Small intestine (tissue), 7 donors: ENCODE measurements around the gene TMEM62. TPM values are rescaled to one million over a fixed set of nuclear protein-coding genes. Genes with fewer than 3 reads are reported as not detected.
"Not testable (repeated sequence)": the region's sequence is repeated elsewhere in the genome, so short reads cannot be mapped to it uniquely, and the experiment has no call there.

Experiments used
- DNase-seq, 2 donors: peaks; one replicate each; pipeline versions ENCODE4 v3.0.0 to v3.0.0-alpha.2; 2013
- FAIRE-seq: peaks from 2 replicates; lab custom pipeline; 2012; peaks lifted over from hg19 to GRCh38; lab: Jason Lieb, UNC
- H3K27ac ChIP-seq, 3 donors: one replicate each; pipeline ENCODE4 v1.5.1; 2013; ENCODE audit warnings: low read length in 2 of 3, mild to moderate bottlenecking in 2 of 3, control low read depth in 1 of 3, inconsistent platforms in 1 of 3, low read depth in 1 of 3, moderate library complexity in 1 of 3
- H3K27me3 ChIP-seq, 3 donors: one replicate each; pipeline ENCODE4 v1.6.1; 2013; ENCODE audit warnings: low read length in 3 of 3, inconsistent platforms in 1 of 3; ENCODE audit not compliant: control insufficient read depth in 3 of 3, insufficient read depth in 3 of 3
- H3K36me3 ChIP-seq, 3 donors: one replicate each; pipeline ENCODE4 v1.6.1; 2013; ENCODE audit warnings: low read length in 3 of 3, inconsistent platforms in 1 of 3, low read depth in 1 of 3, mild to moderate bottlenecking in 1 of 3, moderate library complexity in 1 of 3; ENCODE audit not compliant: control insufficient read depth in 3 of 3, insufficient read depth in 2 of 3
- H3K4me1 ChIP-seq, 3 donors: one replicate each; pipeline ENCODE4 v1.6.1; 2013; ENCODE audit warnings: low read length in 2 of 3, inconsistent platforms in 1 of 3, low read depth in 1 of 3, mild to moderate bottlenecking in 1 of 3, moderate library complexity in 1 of 3; ENCODE audit not compliant: control insufficient read depth in 3 of 3, insufficient read depth in 2 of 3
- H3K4me3 ChIP-seq, 3 donors: one replicate each; pipeline ENCODE4 v1.5.1; 2013; ENCODE audit warnings: low read length in 3 of 3, control low read depth in 1 of 3, inconsistent platforms in 1 of 3, low read depth in 1 of 3, mild to moderate bottlenecking in 1 of 3, moderate library complexity in 1 of 3
- H3K9me3 ChIP-seq, 2 donors: one replicate each; pipeline ENCODE4 v1.6.1; 2013; ENCODE audit warnings: low read depth in 1 of 2, low read length in 1 of 2; ENCODE audit not compliant: control insufficient read depth in 2 of 2, insufficient read depth in 1 of 2
- WGBS, 3 donors: extraction: QIAGEN DNeasy Blood & Tissue Kit; methylation state at CpG; one replicate each; pipeline ENCODE4 v1.1.7; 2013; 5-methylcytosine and 5-hydroxymethylcytosine counted together
- polyA plus RNA-seq, 4 donors: library from polyadenylated mRNA; stranded (reverse) in 3 of 4; unstranded in 1 of 4; fragments of 200-250 nt in 3 of 4; fragments of 120-200 nt in 1 of 4; gene quantifications; one replicate each; pipeline versions ENCODE4 v1.2.1 to v1.2.3, GENCODE V29; 2013
- donor health status: healthy with polysubstance abuse.
- donor health status: control.
- donor health status: control.
- donor health status: Bipolar disorder and iron deficiency.
- donor health status: healthy.

Gene TMEM62
- polyA plus RNA-seq, 4 donors = 21.3 to 36.6 (median 30.3) TPM

DNA sequence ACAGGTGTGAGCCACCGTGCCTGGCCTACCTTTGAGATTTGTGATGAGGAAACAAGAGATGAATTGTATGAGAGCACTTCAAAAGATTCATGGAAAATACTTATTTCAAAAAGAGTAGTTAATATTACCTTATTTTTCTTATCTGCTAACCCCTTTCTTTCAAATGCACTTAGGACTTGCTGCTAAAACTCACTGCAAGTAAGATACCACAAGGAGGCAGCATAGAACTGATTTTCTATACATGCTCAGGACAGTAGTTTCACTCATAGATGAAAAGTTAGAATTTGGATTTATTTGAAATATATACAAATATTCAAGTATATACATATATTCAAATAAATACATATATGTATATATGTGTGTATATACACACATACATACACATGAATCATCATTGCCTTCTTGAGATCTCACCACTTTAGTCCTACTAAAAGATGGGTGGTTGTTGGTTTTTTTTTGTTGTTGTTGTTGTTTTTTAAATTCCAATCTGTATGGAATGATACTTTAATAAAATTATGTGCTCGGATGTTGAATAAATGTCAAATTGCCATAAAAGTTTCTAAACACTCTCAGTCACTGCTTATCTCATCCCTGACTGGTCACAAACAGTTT, 54.3 kb downstream of the TMEM62 start:
- Histone ChIP-seq H3K27me3 (no peaks in the 10 kb centered on the region), H3K4me1 (peaks cover 0 to 2% (median 0%) of the 10 kb centered on the region in 3 donors), H3K36me3 (peaks cover 14 to 23% (median 17%) of the 10 kb centered on the region in 3 donors), H3K4me3 (no peak overlapping the region), H3K9me3 (no peaks in the 10 kb centered on the region), H3K27ac (no peak overlapping the region)
- no peak for FAIRE-seq
- DNase-seq = peak; percentile 48 to 49
- WGBS, 3 donors = 43 to 63% (median 62%) methylated on average over 2 of the region's 2 CpGs

DNA sequence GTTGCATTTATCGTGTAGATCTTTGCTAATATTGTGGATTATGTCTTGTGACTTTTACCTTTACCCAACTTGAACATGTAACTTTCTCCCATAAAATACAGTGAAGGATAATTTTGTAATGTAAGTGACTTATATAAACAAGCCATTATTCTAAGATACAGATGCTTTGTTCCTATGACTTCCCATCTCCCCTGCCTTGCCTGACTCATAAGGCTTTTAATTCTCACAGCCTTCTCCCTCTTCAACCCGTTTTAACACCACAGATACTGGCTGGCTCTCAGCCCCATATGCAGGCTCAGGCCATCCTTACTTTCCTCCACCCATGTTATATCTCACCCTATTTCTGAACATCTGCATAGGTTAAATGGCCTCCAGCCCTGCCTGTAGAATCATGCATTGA, 55.9 kb downstream of the TMEM62 start:
- H3K27ac ChIP-seq = no peak overlapping the region
- WGBS, 3 donors = 84 to 90% (median 85%) methylated on average over 2 of the region's 2 CpGs
- peaks cover 0 to 2% (median 0%) of the 10 kb centered on the region in 3 donors for H3K4me1 ChIP-seq
- peaks cover 19 to 23% (median 20%) of the 10 kb centered on the region in 3 donors for H3K36me3 ChIP-seq
- FAIRE-seq = no peak
- H3K4me3 ChIP-seq = no peak overlapping the region
- no peaks in the 10 kb centered on the region for H3K9me3 ChIP-seq
- DNase-seq = no peak
- H3K27me3 ChIP-seq = no peaks in the 10 kb centered on the region

DNA sequence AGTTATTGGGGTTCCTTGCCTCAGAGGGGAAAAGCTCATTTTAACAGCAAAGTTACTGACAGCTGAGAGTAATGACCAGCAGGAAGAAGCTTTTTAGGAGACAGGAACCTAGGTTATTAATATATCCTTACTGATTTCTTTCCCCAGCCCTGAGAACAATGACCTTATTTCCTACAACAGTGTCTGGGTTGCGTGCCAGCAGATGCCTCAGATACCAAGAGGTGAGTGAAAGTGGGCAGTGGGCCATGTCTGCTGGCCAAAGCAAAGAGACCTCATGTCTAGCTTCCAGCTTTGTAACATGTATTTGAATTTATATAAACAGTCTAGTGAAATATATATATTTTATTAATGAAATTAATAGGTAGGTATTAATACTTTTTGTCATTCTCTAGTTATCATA, 56.8 kb downstream of the TMEM62 start:
- Histone ChIP-seq H3K27ac (no peak overlapping the region), H3K36me3 (peaks cover 17 to 26% (median 24%) of the 10 kb centered on the region in 3 donors), H3K4me1 (peaks cover 0 to 2% (median 0%) of the 10 kb centered on the region in 3 donors), H3K4me3 (no peak overlapping the region), H3K27me3 (no peaks in the 10 kb centered on the region), H3K9me3 (no peaks in the 10 kb centered on the region)
- no peak for FAIRE-seq
- 93 to 100% (median 93%) methylated on average over 1 of the region's 1 CpG for WGBS, 3 donors
- DNase-seq = no peak

DNA sequence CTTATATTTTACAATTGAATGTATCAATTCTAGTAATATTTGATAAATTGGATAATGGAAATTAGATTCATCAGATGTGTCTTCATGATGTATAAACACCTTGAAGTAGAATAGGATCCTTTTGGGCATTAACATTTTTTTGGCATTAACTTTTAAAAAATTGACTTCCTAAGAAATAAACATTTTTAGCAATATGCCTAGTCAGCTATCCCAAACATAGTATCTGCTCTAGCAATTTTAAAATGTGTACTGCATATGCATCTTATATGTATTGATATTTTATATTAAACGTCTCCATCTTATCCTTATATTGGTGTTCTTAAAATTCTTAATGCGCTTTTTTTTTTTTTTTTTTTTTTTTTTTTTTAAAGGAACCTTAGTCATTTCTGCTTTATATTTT, 60.3 kb downstream of the TMEM62 start:
- Histone ChIP-seq H3K9me3 (peaks cover 0 to 2% of the 10 kb centered on the region in 2 donors), H3K4me3 (no peak overlapping the region), H3K27ac (no peak overlapping the region), H3K27me3 (no peaks in the 10 kb centered on the region), H3K36me3 (peaks cover 19 to 29% (median 28%) of the 10 kb centered on the region in 3 donors), H3K4me1 (peaks cover 0 to 2% (median 0%) of the 10 kb centered on the region in 3 donors)
- DNase-seq (no peak), FAIRE-seq (no peak)
- WGBS, 3 donors = 88 to 98% (median 94%) methylated on average over 2 of the region's 2 CpGs

DNA sequence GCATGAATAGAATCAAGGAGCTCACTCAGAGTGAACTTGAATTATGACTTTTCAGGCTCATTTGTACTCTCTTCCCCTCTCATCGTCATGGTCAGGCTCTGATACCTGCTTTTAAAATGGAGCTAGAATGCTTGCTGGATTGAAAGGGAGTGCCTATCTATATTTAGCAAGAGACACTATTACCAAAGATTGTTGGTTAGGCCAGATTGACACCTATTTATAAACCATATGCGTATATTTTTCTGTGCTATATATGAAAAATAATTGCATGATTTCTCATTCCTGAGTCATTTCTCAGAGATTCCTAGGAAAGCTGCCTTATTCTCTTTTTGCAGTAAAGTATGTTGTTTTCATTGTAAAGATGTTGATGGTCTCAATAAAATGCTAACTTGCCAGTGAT, 61.4 kb downstream of the TMEM62 start:
- Histone ChIP-seq H3K27me3 (no peaks in the 10 kb centered on the region), H3K4me1 (no peaks in the 10 kb centered on the region), H3K4me3 (no peak overlapping the region), H3K27ac (no peak overlapping the region), H3K9me3 (peaks cover 0 to 6% of the 10 kb centered on the region in 2 donors), H3K36me3 (peaks cover 16 to 29% (median 26%) of the 10 kb centered on the region in 3 donors)
- no peak for DNase-seq
- no peak for FAIRE-seq
- WGBS, 3 donors = 90 to 95% (median 91%) methylated on average over 2 of the region's 2 CpGs

DNA sequence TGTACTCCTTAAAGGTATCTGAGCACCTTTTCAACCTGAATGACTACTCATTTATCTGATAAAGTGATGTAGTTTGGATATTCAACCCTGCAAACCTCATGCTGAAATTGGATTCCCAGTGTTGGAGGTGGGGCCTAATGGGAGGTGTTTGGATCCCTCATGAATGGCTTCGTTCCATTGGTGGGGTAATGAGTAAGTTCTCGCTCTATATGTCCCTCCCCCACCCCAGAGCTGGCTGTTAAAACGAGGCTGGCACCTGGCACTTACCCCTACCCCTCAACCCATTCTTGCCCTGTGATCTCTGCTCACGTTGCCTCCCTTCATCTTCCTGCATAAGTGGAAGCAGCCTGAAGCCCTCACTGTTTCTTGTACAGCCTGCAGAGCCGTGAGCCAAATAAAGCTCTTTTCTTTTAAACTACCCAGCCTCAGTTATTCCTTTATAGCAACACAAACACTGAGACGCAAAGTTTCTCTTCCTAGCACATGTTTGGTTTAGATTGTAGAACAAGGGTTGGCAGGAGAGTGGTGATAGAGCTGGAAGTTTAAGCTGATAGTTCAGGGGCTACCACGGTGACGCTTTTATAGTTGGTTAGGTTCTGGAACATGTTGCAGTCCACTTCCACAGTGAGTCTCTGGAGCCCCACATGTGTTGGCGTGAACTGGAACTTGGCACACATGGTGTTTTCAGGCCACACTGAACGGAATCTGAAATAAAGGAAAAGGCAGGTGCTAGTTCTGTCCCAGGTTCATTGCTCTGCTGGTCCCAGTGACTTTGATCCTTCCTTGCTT, 63.6 kb downstream of the TMEM62 start:
- Histone ChIP-seq H3K4me3 (no peak overlapping the region), H3K4me1 (no peaks in the 10 kb centered on the region), H3K36me3 (peaks cover 8 to 21% (median 18%) of the 10 kb centered on the region in 3 donors), H3K9me3 (peaks cover 0 to 6% of the 10 kb centered on the region in 2 donors), H3K27me3 (no peaks in the 10 kb centered on the region), H3K27ac (no peak overlapping the region)
- 91 to 94% (median 92%) methylated on average over 10 of the region's 10 CpGs for WGBS, 3 donors
- FAIRE-seq (no peak), DNase-seq (no peak)

DNA sequence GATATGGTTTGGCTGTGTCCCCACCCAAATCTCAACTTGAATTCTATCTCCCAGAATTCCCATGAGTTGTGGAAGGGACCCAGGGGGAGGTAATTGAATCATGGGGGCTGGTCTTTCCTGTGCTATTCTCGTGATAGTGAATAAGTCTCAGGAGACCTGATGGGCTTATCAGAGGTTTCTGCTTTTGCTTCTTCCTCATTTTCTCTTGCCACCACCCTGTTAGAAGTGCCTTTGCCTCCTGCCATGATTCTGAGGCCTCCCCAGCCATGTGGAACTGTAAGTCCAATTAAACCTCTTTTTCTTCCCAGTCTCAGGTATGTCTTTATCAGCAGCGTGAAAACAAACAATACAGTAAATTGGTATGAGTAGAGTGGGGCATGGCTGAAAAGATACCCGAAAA, 64.4 kb downstream of the TMEM62 start:
- not testable (repeated sequence) for FAIRE-seq, DNase-seq

DNA sequence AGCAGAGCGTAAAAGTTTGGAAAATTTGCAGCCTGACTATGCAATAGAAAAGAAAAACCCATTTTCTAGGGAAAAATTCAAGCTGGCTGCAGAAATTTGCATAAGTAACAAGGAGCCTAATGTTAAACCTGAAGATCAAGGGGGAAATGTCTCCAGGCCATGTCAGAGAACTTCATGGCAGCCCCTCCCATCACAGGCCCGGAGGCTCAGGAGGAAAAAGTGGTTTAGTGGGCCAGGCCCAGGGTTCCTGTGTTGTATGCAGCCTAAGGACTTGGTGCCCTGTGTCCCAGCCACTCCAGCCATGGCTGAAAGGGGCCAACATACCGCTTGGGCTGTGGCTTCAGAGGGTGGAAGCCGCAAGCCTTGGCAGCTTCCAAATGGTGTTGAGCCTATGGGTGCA, 65.2 kb downstream of the TMEM62 start:
- H3K36me3 ChIP-seq, H3K27ac ChIP-seq, H3K27me3 ChIP-seq, H3K9me3 ChIP-seq, DNase-seq, H3K4me3 ChIP-seq, FAIRE-seq, H3K4me1 ChIP-seq: not testable (repeated sequence)
- WGBS, 3 donors = 97 to 100% (median 99%) methylated on average over 4 of the region's 4 CpGs

More for the DNA sequence above, 64.4 kb downstream of the TMEM62 start:
- WGBS, 3 donors = 89 to 97% (median 92%) methylated on average over 3 of the region's 3 CpGs
- H3K4me3 ChIP-seq, H3K27me3 ChIP-seq, H3K9me3 ChIP-seq, H3K27ac ChIP-seq, H3K4me1 ChIP-seq: not testable (repeated sequence)
- H3K36me3 ChIP-seq = peaks cover 8 to 15% (median 12%) of the 10 kb centered on the region in 3 donors
